Effector CD8-positive, alpha-beta T cell (primary cell): Measurements from ENCODE around the gene EYA2.

Experiments used
- DNase-seq: peaks from one replicate; lab custom pipeline; 2025; lab: John Stamatoyannopoulos, UW

Gene EYA2

GRCh38 chr20:47036091-47036870 lies 141.6 kb downstream of the EYA2 start:
- no peak for DNase-seq

- DNase-seq: no peak
These were observed 144.2 kb downstream of the EYA2 start for GRCh38 chr20:47038566-47039560.

- no peak for DNase-seq
These were observed 146.0 kb downstream of the EYA2 start for GRCh38 chr20:47040506-47041125.

GRCh38 chr20:47041396-47041899 lies 146.8 kb downstream of the EYA2 start:
- no peak for DNase-seq

GRCh38 chr20:47042464-47042863 lies 147.8 kb downstream of the EYA2 start:
- no peak for DNase-seq

GRCh38 chr20:47043086-47043485 lies 148.4 kb downstream of the EYA2 start:
- DNase-seq: no peak

GRCh38 chr20:47044938-47045337 lies 150.3 kb downstream of the EYA2 start:
- DNase-seq: no peak

- DNase-seq: no peak
These were observed 153.4 kb downstream of the EYA2 start for GRCh38 chr20:47048054-47048453.

- DNase-seq: no peak
These were observed 155.1 kb downstream of the EYA2 start for GRCh38 chr20:47049771-47050170.

GRCh38 chr20:47050996-47051395 lies 156.4 kb downstream of the EYA2 start:
- DNase-seq: no peak

- no peak for DNase-seq
These were observed 157.4 kb downstream of the EYA2 start for GRCh38 chr20:47051936-47052526.

GRCh38 chr20:47054506-47054905 lies 159.9 kb downstream of the EYA2 start:
- DNase-seq: no peak

GRCh38 chr20:47054945-47055344 lies 160.3 kb downstream of the EYA2 start:
- no peak for DNase-seq

GRCh38 chr20:47055699-47056369 lies 161.2 kb downstream of the EYA2 start:
- DNase-seq: no peak

GRCh38 chr20:47057661-47058060 lies 163.0 kb downstream of the EYA2 start:
- no peak for DNase-seq

- DNase-seq: no peak
These were observed 163.6 kb downstream of the EYA2 start for GRCh38 chr20:47058236-47058635.

- DNase-seq: no peak
These were observed 164.9 kb downstream of the EYA2 start for GRCh38 chr20:47059536-47059935.

GRCh38 chr20:47061549-47061948 lies 166.9 kb downstream of the EYA2 start:
- no peak for DNase-seq

GRCh38 chr20:47062226-47062890 lies 167.7 kb downstream of the EYA2 start:
- no peak for DNase-seq

- DNase-seq: no peak
These were observed 168.8 kb downstream of the EYA2 start for GRCh38 chr20:47063407-47063806.

- DNase-seq: no peak
These were observed 169.2 kb downstream of the EYA2 start for GRCh38 chr20:47063808-47064207.
